ENCODE measurements around the gene DFFB. TPM values are rescaled to one million over a fixed set of nuclear protein-coding genes. Genes with fewer than 3 reads are reported as not detected.

DFFB gene
- total RNA-seq, 1 donor from 2014 or later: 8.5 TPM

DNA sequence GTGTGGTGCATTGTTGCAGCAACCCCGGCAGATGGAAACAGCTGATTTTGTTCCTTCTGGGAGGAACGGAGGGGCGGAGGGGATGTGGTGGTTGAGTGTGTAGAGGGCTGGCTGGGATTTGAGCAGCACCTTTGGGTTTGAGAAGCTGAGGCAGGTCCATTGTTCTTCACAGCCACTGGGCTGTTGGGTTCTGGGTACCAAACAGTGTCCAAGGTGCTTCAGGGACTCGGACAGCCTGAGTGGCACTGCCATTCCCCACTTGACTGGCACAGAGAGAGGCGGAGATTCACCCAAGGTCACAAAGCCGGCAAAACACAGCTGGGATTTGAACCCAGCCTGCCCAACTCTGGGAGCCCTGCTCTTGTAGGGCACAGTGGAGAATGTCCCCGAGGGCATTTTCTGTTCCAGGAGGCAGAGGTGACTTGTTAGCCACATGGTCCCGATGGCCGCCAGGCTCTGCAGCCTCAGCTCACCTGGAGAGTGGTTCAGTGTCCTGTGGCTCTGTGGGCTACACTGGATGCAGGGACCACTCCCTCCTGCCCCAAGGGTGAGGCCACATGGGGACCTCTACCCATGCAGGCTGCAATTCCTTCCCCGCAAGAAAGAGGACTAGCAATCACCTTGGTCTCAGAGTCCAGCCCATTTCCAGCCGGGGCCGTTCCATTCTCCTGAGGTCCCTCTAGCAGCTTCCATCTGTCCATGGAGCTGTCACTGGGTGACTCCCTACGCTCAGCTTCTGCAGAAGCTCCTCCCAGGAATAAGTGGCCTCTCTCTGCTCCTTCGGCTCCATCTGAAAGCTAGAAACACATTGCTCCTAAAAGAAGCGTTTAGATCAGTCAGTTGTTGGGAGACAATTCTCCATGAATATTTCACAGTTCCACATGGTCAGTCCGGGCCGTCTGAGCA lies 74.0 kb downstream of the DFFB start:
- H3K4me1 ChIP-seq: no peaks in the 10 kb centered on the region
- intact Hi-C loops (cut with DNase I): no loop called here
- no peaks in the 10 kb centered on the region for H3K36me3 ChIP-seq
- H3K27me3 ChIP-seq: peaks cover 9% of the 10 kb centered on the region
- H3K4me3 ChIP-seq: no peak overlapping the region
- H3K27ac ChIP-seq: no peak overlapping the region
- no peak for ATAC-seq
- DNase-seq: peak; percentile 53
- no peaks in the 10 kb centered on the region for H3K9me3 ChIP-seq
- TF ChIP-seq CTCF (IDR thresholded peaks at IDR 0.05): no peak

DNA sequence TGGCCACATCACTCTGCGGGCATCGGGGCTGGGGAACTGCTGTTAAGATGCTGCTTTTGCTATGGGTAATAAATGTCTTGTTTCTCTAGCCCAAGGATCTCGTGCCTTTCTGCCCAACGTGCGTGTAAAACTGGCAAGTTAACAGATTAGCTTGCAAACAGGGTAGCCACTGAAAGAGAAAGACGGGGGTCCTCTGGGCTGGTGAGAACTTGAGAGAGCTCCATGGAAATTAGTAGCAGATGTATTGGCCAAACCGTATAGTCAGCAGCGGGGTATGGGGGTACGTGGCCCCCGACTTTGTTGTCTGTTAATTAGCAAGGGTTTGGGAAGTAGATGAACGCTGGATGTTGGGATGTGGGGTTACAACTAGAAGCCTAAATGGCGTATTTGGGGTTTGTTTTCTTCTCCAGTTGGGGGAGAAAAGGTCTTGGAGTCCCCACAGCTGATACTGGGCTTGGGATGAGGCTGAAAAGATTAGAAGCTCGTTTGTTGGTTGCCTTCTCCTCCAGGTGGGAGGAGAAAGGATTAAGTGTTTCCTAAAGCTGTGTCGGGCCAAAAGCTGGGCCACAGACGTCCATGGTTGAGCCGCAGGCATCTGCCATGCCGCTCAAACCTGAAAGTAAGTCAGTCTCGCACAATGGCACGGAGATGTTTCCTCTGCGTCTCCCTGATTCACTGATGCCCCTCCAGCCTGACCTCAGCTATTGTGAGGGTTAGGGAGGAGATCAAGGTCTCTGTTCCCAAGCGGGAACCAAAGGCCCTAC lies 75.1 kb downstream of the DFFB start:
- H3K36me3 ChIP-seq: no peaks in the 10 kb centered on the region
- H3K27ac ChIP-seq: no peak overlapping the region
- no peak for DNase-seq
- no peak for TF ChIP-seq CTCF (IDR thresholded peaks at IDR 0.05)
- H3K27me3 ChIP-seq: peaks cover 9% of the 10 kb centered on the region
- H3K4me3 ChIP-seq: no peak overlapping the region
- intact Hi-C loops (cut with DNase I): no loop called here
- no peaks in the 10 kb centered on the region for H3K4me1 ChIP-seq
- no peak for ATAC-seq
- H3K9me3 ChIP-seq: peaks cover 5% of the 10 kb centered on the region

Other genes with a start within 250 kb of the DFFB start
- 96.6 TPM for gene MEGF6, start 246.0 kb upstream of the DFFB start, total RNA-seq
- gene TPRG1L, start 232.5 kb upstream of the DFFB start, total RNA-seq: 47.5 TPM
- 18.5 TPM for gene WRAP73, start 207.4 kb upstream of the DFFB start, total RNA-seq
- 0.29 TPM for gene TP73, start 205.0 kb upstream of the DFFB start, total RNA-seq
- not detected for gene CCDC27, start 105.0 kb upstream of the DFFB start, total RNA-seq
- 9.3 TPM for gene SMIM1, start 84.7 kb upstream of the DFFB start, total RNA-seq
- gene LRRC47, start 61.0 kb upstream of the DFFB start, total RNA-seq: 34.2 TPM
- 61.0 TPM for gene CEP104, start 265 bp upstream of the DFFB start, total RNA-seq
- gene C1orf174, start 42.8 kb downstream of the DFFB start, total RNA-seq: 19.9 TPM